PFSK-1 (cell line): Measurements from ENCODE around the gene SNRPA1.

Experiments
- POLR2AphosphoS5 ChIP-seq: IDR thresholded peaks from 2 replicates; pipeline ENCODE4 v1.6.1; 2012; ENCODE audit warnings: low read depth, mild to moderate bottlenecking, control low read depth, low read length, moderate library complexity
- REST ChIP-seq, 2 experiments: IDR thresholded peaks; 2 replicates each; pipeline versions ENCODE4 v1.6.1 to v1.8.0; 2011 to 2012; ENCODE audit warnings: low read depth in 2 of 2, low read length in 2 of 2, control low read depth in 1 of 2, inconsistent platforms in 1 of 2, mild to moderate bottlenecking in 1 of 2, moderate library complexity in 1 of 2; ENCODE audit not compliant: insufficient read depth in 1 of 2

- no peak for TF ChIP-seq POLR2AphosphoS5
- TF ChIP-seq REST (IDR thresholded peaks at IDR 0.05; ENCODE audit: insufficient read depth in 1 of 2, low read depth in 2 of 2, low read length in 2 of 2): no peak
Measured at GRCh38 chr15:101293122-101293521, 1.9 kb downstream of the SNRPA1 start.
